Effector memory CD4-positive, alpha-beta T cell (primary cell): Measurements from ENCODE around the gene CDC42BPA.

ENCODE experiments used
- DNase-seq, 3 donors: peaks; one replicate each; pipeline ENCODE4 v3.0.0-alpha.2; 2020
- H3K27ac ChIP-seq: 2 replicates; pipeline ENCODE4 v1.7.0; 2013; ENCODE audit warnings: mild to moderate bottlenecking, low read length, moderate library complexity; ENCODE audit not compliant: insufficient read depth, poor library complexity, severe bottlenecking
- H3K27me3 ChIP-seq: replicated peaks from 2 replicates; pipeline ENCODE4 v1.7.0; 2013; ENCODE audit warnings: mild to moderate bottlenecking, low read length; ENCODE audit not compliant: insufficient read depth, control insufficient read depth, poor library complexity, severe bottlenecking
- H3K36me3 ChIP-seq: 2 replicates; pipeline ENCODE4 v1.7.0; 2013; ENCODE audit warnings: mild to moderate bottlenecking, low read length, moderate library complexity; ENCODE audit not compliant: control insufficient read depth, insufficient read depth
- H3K4me1 ChIP-seq: 2 replicates; pipeline ENCODE4 v1.7.0; 2013; ENCODE audit warnings: low read length, mild to moderate bottlenecking; ENCODE audit not compliant: control insufficient read depth, insufficient read depth, poor library complexity, severe bottlenecking
- H3K4me3 ChIP-seq: 2 replicates; pipeline ENCODE4 v1.7.0; 2013; ENCODE audit warnings: low read length, low read depth, mild to moderate bottlenecking; ENCODE audit not compliant: insufficient read depth, poor library complexity, severe bottlenecking
- H3K9me3 ChIP-seq: 2 replicates; pipeline ENCODE4 v1.7.0; 2013; ENCODE audit warnings: mild to moderate bottlenecking, low read length, moderate library complexity; ENCODE audit not compliant: control insufficient read depth

The CDC42BPA gene

GRCh38 chr1:227082999-227083746, 235.1 kb downstream of the CDC42BPA start:
- Histone ChIP-seq H3K4me3 (no peak overlapping the region), H3K9me3 (no peaks in the 10 kb centered on the region), H3K27ac (no peak overlapping the region), H3K4me1 (no peaks in the 10 kb centered on the region), H3K27me3 (no peaks in the 10 kb centered on the region), H3K36me3 (no peaks in the 10 kb centered on the region)
- DNase-seq: no peak

GRCh38 chr1:227077783-227078182, 240.5 kb downstream of the CDC42BPA start:
- Histone ChIP-seq H3K4me3 (no peak overlapping the region), H3K27ac (no peak overlapping the region), H3K4me1 (no peaks in the 10 kb centered on the region), H3K27me3 (no peaks in the 10 kb centered on the region), H3K36me3 (no peaks in the 10 kb centered on the region), H3K9me3 (no peaks in the 10 kb centered on the region)
- no peak for DNase-seq

- H3K36me3 ChIP-seq: no peaks in the 10 kb centered on the region
- no peaks in the 10 kb centered on the region for H3K9me3 ChIP-seq
- DNase-seq: no peak
- H3K4me3 ChIP-seq: no peak overlapping the region
- no peaks in the 10 kb centered on the region for H3K4me1 ChIP-seq
- H3K27me3 ChIP-seq: no peaks in the 10 kb centered on the region
- no peak overlapping the region for H3K27ac ChIP-seq
Measured at GRCh38 chr1:227073786-227074185, 244.5 kb downstream of the CDC42BPA start.

- Histone ChIP-seq H3K27ac (no peak overlapping the region), H3K4me1 (no peaks in the 10 kb centered on the region), H3K36me3 (no peaks in the 10 kb centered on the region), H3K4me3 (no peak overlapping the region), H3K9me3 (no peaks in the 10 kb centered on the region), H3K27me3 (no peaks in the 10 kb centered on the region)
- DNase-seq: no peak
Measured at GRCh38 chr1:227072991-227073390, 245.3 kb downstream of the CDC42BPA start.

- Histone ChIP-seq H3K36me3 (no peaks in the 10 kb centered on the region), H3K4me3 (no peak overlapping the region), H3K27me3 (no peaks in the 10 kb centered on the region), H3K27ac (no peak overlapping the region), H3K9me3 (no peaks in the 10 kb centered on the region), H3K4me1 (no peaks in the 10 kb centered on the region)
- DNase-seq: no peak
Measured at GRCh38 chr1:227071895-227072587, 246.3 kb downstream of the CDC42BPA start.

- no peak for DNase-seq
- Histone ChIP-seq H3K4me3 (no peak overlapping the region), H3K9me3 (no peaks in the 10 kb centered on the region)
Measured at GRCh38 chr1:227070638-227071285, 247.5 kb downstream of the CDC42BPA start.

GRCh38 chr1:227069490-227069889, 248.8 kb downstream of the CDC42BPA start:
- Histone ChIP-seq H3K27ac (no peak overlapping the region), H3K36me3 (no peaks in the 10 kb centered on the region)

More at GRCh38 chr1:227070638-227071285, 247.5 kb downstream of the CDC42BPA start:
- H3K27me3 ChIP-seq: no peaks in the 10 kb centered on the region
- no peak overlapping the region for H3K27ac ChIP-seq
- no peaks in the 10 kb centered on the region for H3K36me3 ChIP-seq
- no peaks in the 10 kb centered on the region for H3K4me1 ChIP-seq

GRCh38 chr1:227068883-227069282, 249.4 kb downstream of the CDC42BPA start:
- no peaks in the 10 kb centered on the region for H3K4me1 ChIP-seq
- no peaks in the 10 kb centered on the region for H3K27me3 ChIP-seq
- H3K27ac ChIP-seq: no peak overlapping the region

More at GRCh38 chr1:227069490-227069889, 248.8 kb downstream of the CDC42BPA start:
- Histone ChIP-seq H3K27me3 (no peaks in the 10 kb centered on the region), H3K9me3 (no peaks in the 10 kb centered on the region), H3K4me3 (no peak overlapping the region), H3K4me1 (no peaks in the 10 kb centered on the region)
- no peak for DNase-seq

GRCh38 chr1:227066999-227067398, 251.3 kb downstream of the CDC42BPA start:
- H3K27ac ChIP-seq: no peak overlapping the region
- DNase-seq: no peak
- H3K4me3 ChIP-seq: no peak overlapping the region
- H3K4me1 ChIP-seq: no peaks in the 10 kb centered on the region
- no peaks in the 10 kb centered on the region for H3K36me3 ChIP-seq
- H3K9me3 ChIP-seq: no peaks in the 10 kb centered on the region
- no peaks in the 10 kb centered on the region for H3K27me3 ChIP-seq

More at GRCh38 chr1:227068883-227069282, 249.4 kb downstream of the CDC42BPA start:
- H3K9me3 ChIP-seq: no peaks in the 10 kb centered on the region
- DNase-seq: no peak
- H3K4me3 ChIP-seq: no peak overlapping the region
- no peaks in the 10 kb centered on the region for H3K36me3 ChIP-seq

- no peaks in the 10 kb centered on the region for H3K36me3 ChIP-seq
Measured at GRCh38 chr1:227065311-227065710, 253.0 kb downstream of the CDC42BPA start.

More at GRCh38 chr1:227065311-227065710, 253.0 kb downstream of the CDC42BPA start:
- Histone ChIP-seq H3K9me3 (no peaks in the 10 kb centered on the region), H3K4me3 (no peak overlapping the region), H3K4me1 (no peaks in the 10 kb centered on the region), H3K27ac (no peak overlapping the region), H3K27me3 (no peaks in the 10 kb centered on the region)
- no peak for DNase-seq
